ENCODE data around the gene PORCN.

Gene PORCN

DNA sequence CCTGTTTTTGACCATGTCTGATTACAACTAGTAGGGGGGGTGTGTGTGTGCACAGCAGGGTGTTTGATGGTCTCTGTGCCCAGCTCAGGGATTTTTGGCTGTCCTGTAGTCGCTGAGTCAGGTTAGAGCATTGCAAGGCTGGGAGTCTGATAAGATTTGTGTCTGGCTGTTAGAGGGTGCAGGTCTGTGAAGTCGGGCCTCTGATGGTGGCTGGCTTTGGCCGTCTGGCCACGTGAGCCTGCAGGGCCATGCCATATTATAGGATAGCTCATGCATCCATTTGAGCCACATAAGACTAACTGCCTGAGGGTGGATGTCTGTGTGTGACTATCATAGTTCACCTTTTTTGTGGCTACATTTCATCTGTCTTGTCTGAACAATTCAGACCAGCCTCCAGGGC lies 4.9 kb downstream of the PORCN start:
- no peak overlapping the region for H2BK12ac ChIP-seq (ENCODE audit: low read length in 2 of 2)
- no peak overlapping the region for H3K4ac ChIP-seq (ENCODE audit: low read depth in 1 of 2, low read length in 2 of 2)
- H3K79me1 ChIP-seq (replicated peaks; ENCODE audit: low read length, poor library complexity, severe bottlenecking): peaks cover 4% of the 10 kb centered on the region
- no peak overlapping the region for H2BK15ac ChIP-seq (ENCODE audit: low read depth, poor library complexity, severe bottlenecking)
- H2AFZ ChIP-seq (ENCODE audit: low read depth, low read length): no peak overlapping the region
- H3K27me3 ChIP-seq (ENCODE audit: control insufficient read depth in 1 of 2, insufficient read depth in 1 of 2, low read length in 2 of 2): no peaks in the 10 kb centered on the region
- no peak for DNase-seq
- H3K4me1 ChIP-seq (ENCODE audit: control insufficient read depth, insufficient read depth, low read depth, low read length): peaks cover 10% of the 10 kb centered on the region
- H3K23ac ChIP-seq (ENCODE audit: low read length in 2 of 2): no peak overlapping the region
- H3K36me3 ChIP-seq (ENCODE audit: control insufficient read depth in 1 of 2, insufficient read depth in 2 of 2, low read depth in 1 of 2, low read length in 2 of 2): peaks cover 22 to 40% of the 10 kb centered on the region in 2 experiments
- no peaks in the 10 kb centered on the region for H3K9me3 ChIP-seq (ENCODE audit: control insufficient read depth, low read length)
- H3K4me3 ChIP-seq (ENCODE audit: insufficient read depth in 1 of 2, low read depth in 1 of 2, low read length in 2 of 2): no peak overlapping the region
- H4K8ac ChIP-seq (ENCODE audit: low read length): no peak overlapping the region
- H3K27ac ChIP-seq (ENCODE audit: low read length, poor library complexity, severe bottlenecking): no peak overlapping the region
- no peak overlapping the region for H3K14ac ChIP-seq (ENCODE audit: low read length in 2 of 2)
- H3K18ac ChIP-seq (ENCODE audit: low read depth in 1 of 2, low read length in 2 of 2): no peak overlapping the region
- no peak overlapping the region for H3K9ac ChIP-seq (ENCODE audit: low read length)
- H3K4me2 ChIP-seq (ENCODE audit: low read length, poor library complexity, severe bottlenecking): no peak overlapping the region
- H2BK5ac ChIP-seq (ENCODE audit: low read depth, low read length, poor library complexity, severe bottlenecking): no peak overlapping the region
- WGBS: 77% methylated on average over 4 of the region's 4 CpGs
- no peak overlapping the region for H2AK5ac ChIP-seq (ENCODE audit: low read length, severe bottlenecking)
- H2BK120ac ChIP-seq (ENCODE audit: low read depth, low read length): no peak overlapping the region
- H4K91ac ChIP-seq (ENCODE audit: low read length): no peak overlapping the region

DNA sequence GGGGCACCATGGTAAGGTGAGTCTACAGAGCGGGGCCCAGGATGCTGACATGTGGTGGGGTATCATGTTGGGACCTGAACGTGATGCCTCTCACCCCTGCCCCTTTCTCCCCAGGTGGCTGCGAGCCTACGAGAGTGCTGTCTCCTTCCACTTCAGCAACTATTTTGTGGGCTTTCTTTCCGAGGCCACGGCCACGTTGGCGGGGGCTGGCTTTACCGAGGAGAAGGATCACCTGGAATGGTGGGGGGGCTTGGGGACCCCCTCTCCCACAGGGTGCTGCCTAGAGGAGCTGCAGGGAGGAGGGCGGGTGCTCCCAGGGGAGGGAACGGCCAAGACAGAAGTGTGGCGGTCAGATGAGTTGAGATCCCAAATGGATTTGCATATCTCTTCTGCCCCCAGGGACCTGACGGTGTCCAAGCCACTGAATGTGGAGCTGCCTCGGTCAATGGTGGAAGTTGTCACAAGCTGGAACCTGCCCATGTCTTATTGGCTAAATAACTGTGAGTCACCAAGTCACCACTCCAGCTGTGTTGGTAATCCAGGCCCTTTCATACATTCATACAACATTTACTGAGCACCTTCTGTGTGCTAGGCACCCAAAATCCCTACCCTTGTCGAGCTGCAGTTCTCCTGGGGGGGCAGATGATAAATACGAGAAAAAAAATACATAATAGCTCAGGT lies 5.5 kb downstream of the PORCN start:
- WGBS: 97% methylated on average over 13 of the region's 16 CpGs
- H3K4me2 ChIP-seq (ENCODE audit: low read length, poor library complexity, severe bottlenecking): no peak overlapping the region

DNA sequence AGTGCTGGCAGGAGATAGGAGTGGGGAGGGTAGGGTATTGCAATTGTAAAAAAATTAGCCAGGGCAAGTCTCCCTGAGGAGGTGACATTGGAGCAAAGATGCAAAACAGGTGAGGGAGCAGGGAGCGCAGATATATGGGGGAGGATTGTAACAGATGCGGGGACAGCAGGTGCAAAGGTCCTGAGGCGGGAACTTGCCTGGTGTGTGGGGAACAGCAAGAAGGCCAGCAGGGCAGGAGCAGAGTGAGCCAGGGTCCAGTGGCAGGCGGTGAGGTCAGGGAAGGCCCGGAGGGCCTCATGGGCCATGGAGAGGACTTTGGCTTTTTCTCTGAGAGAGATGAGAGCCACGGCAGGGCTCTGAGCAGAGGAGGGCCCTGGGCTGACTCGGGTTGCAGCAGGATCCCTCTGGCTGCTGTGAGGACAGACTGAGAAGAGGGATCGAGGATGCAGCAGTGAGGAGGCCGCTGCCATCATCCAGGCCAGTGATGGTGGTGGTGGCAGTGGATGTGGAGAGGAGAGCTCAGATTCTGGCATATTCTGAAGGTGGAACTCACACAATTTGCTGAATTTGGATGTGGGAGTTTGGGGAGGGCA lies 6.2 kb downstream of the PORCN start:
- no peak for DNase-seq
- 94% methylated on average over 9 of the region's 9 CpGs for WGBS
- H3K36me3 ChIP-seq (ENCODE audit: control insufficient read depth in 1 of 2, insufficient read depth in 2 of 2, low read depth in 1 of 2, low read length in 2 of 2): peaks cover 22 to 40% of the 10 kb centered on the region in 2 experiments

More for the DNA sequence above, 5.5 kb downstream of the PORCN start:
- H4K91ac ChIP-seq (ENCODE audit: low read length): no peak overlapping the region
- no peak overlapping the region for H3K14ac ChIP-seq (ENCODE audit: low read length in 2 of 2)
- peaks cover 10% of the 10 kb centered on the region for H3K4me1 ChIP-seq (ENCODE audit: control insufficient read depth, insufficient read depth, low read depth, low read length)
- no peak overlapping the region for H2BK120ac ChIP-seq (ENCODE audit: low read depth, low read length)
- DNase-seq: no peak
- peaks cover 4% of the 10 kb centered on the region for H3K79me1 ChIP-seq (replicated peaks; ENCODE audit: low read length, poor library complexity, severe bottlenecking)
- peaks cover 22 to 40% of the 10 kb centered on the region in 2 experiments for H3K36me3 ChIP-seq (ENCODE audit: control insufficient read depth in 1 of 2, insufficient read depth in 2 of 2, low read depth in 1 of 2, low read length in 2 of 2)
- no peak overlapping the region for H3K23ac ChIP-seq (ENCODE audit: low read length in 2 of 2)
- H3K9me3 ChIP-seq (ENCODE audit: control insufficient read depth, low read length): no peaks in the 10 kb centered on the region
- no peaks in the 10 kb centered on the region for H3K27me3 ChIP-seq (ENCODE audit: control insufficient read depth in 1 of 2, insufficient read depth in 1 of 2, low read length in 2 of 2)
- no peak overlapping the region for H2BK12ac ChIP-seq (ENCODE audit: low read length in 2 of 2)
- no peak overlapping the region for H3K18ac ChIP-seq (ENCODE audit: low read depth in 1 of 2, low read length in 2 of 2)
- no peak overlapping the region for H3K4ac ChIP-seq (ENCODE audit: low read depth in 1 of 2, low read length in 2 of 2)
- no peak overlapping the region for H3K27ac ChIP-seq (ENCODE audit: low read length, poor library complexity, severe bottlenecking)
- no peak overlapping the region for H3K4me3 ChIP-seq (ENCODE audit: insufficient read depth in 1 of 2, low read depth in 1 of 2, low read length in 2 of 2)
- H2BK5ac ChIP-seq (ENCODE audit: low read depth, low read length, poor library complexity, severe bottlenecking): no peak overlapping the region
- H3K9ac ChIP-seq (ENCODE audit: low read length): no peak overlapping the region
- no peak overlapping the region for H2AK5ac ChIP-seq (ENCODE audit: low read length, severe bottlenecking)
- no peak overlapping the region for H2BK15ac ChIP-seq (ENCODE audit: low read depth, poor library complexity, severe bottlenecking)
- no peak overlapping the region for H4K8ac ChIP-seq (ENCODE audit: low read length)
- no peak overlapping the region for H2AFZ ChIP-seq (ENCODE audit: low read depth, low read length)

DNA sequence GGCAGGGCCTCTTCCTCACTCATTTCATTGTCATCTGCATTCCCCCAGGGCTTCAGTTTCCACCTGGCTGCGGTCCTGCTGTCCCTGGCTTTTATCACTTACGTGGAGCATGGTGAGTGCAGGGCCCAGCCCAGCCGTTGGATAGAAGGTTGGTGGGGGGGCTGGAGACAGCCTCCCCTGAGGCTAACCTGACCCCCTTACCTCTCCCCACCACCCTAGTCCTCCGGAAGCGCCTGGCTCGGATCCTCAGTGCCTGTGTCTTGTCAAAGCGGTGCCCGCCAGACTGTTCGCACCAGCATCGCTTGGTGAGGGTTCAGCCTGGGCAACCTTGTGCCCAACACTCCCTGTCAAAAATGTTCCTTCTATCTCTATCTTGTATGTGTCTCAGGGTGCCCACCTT lies 7.0 kb downstream of the PORCN start:
- Histone ChIP-seq H2BK15ac (ENCODE audit: low read depth, poor library complexity, severe bottlenecking) (no peak overlapping the region), H3K18ac (ENCODE audit: low read depth in 1 of 2, low read length in 2 of 2) (no peak overlapping the region), H3K4me3 (ENCODE audit: insufficient read depth in 1 of 2, low read depth in 1 of 2, low read length in 2 of 2) (no peak overlapping the region), H3K23ac (ENCODE audit: low read length in 2 of 2) (no peak overlapping the region), H3K4ac (ENCODE audit: low read depth in 1 of 2, low read length in 2 of 2) (no peak overlapping the region), H2BK5ac (ENCODE audit: low read depth, low read length, poor library complexity, severe bottlenecking) (no peak overlapping the region), H2AFZ (ENCODE audit: low read depth, low read length) (no peak overlapping the region), H3K14ac (ENCODE audit: low read length in 2 of 2) (no peak overlapping the region), H2BK12ac (ENCODE audit: low read length in 2 of 2) (no peak overlapping the region), H3K36me3 (ENCODE audit: control insufficient read depth in 1 of 2, insufficient read depth in 2 of 2, low read depth in 1 of 2, low read length in 2 of 2) (peaks cover 22 to 40% of the 10 kb centered on the region in 2 experiments), H3K27me3 (ENCODE audit: control insufficient read depth in 1 of 2, insufficient read depth in 1 of 2, low read length in 2 of 2) (no peaks in the 10 kb centered on the region), H4K91ac (ENCODE audit: low read length) (no peak overlapping the region), H3K9ac (ENCODE audit: low read length) (no peak overlapping the region), H4K8ac (ENCODE audit: low read length) (no peak overlapping the region), H2AK5ac (ENCODE audit: low read length, severe bottlenecking) (no peak overlapping the region), H2BK120ac (ENCODE audit: low read depth, low read length) (no peak overlapping the region), H3K79me1 (replicated peaks; ENCODE audit: low read length, poor library complexity, severe bottlenecking) (peaks cover 4% of the 10 kb centered on the region), H3K9me3 (ENCODE audit: control insufficient read depth, low read length) (no peaks in the 10 kb centered on the region), H3K4me1 (ENCODE audit: control insufficient read depth, insufficient read depth, low read depth, low read length) (peaks cover 3% of the 10 kb centered on the region), H3K4me2 (ENCODE audit: low read length, poor library complexity, severe bottlenecking) (no peak overlapping the region), H3K27ac (ENCODE audit: low read length, poor library complexity, severe bottlenecking) (no peak overlapping the region)
- DNase-seq: no peak
- 99% methylated on average over 7 of the region's 10 CpGs for WGBS

More for the DNA sequence above, 6.2 kb downstream of the PORCN start:
- H3K9ac ChIP-seq (ENCODE audit: low read length): no peak overlapping the region
- H3K27ac ChIP-seq (ENCODE audit: low read length, poor library complexity, severe bottlenecking): no peak overlapping the region
- no peak overlapping the region for H2AK5ac ChIP-seq (ENCODE audit: low read length, severe bottlenecking)
- H3K79me1 ChIP-seq (replicated peaks; ENCODE audit: low read length, poor library complexity, severe bottlenecking): peaks cover 4% of the 10 kb centered on the region
- H3K4me1 ChIP-seq (ENCODE audit: control insufficient read depth, insufficient read depth, low read depth, low read length): peaks cover 3% of the 10 kb centered on the region
- no peak overlapping the region for H2BK5ac ChIP-seq (ENCODE audit: low read depth, low read length, poor library complexity, severe bottlenecking)
- H4K91ac ChIP-seq (ENCODE audit: low read length): no peak overlapping the region
- no peak overlapping the region for H4K8ac ChIP-seq (ENCODE audit: low read length)
- H2BK120ac ChIP-seq (ENCODE audit: low read depth, low read length): no peak overlapping the region
- H3K4me3 ChIP-seq (ENCODE audit: insufficient read depth in 1 of 2, low read depth in 1 of 2, low read length in 2 of 2): no peak overlapping the region
- H3K23ac ChIP-seq (ENCODE audit: low read length in 2 of 2): no peak overlapping the region
- no peak overlapping the region for H2BK12ac ChIP-seq (ENCODE audit: low read length in 2 of 2)
- no peak overlapping the region for H3K4ac ChIP-seq (ENCODE audit: low read depth in 1 of 2, low read length in 2 of 2)
- no peak overlapping the region for H3K4me2 ChIP-seq (ENCODE audit: low read length, poor library complexity, severe bottlenecking)
- H3K9me3 ChIP-seq (ENCODE audit: control insufficient read depth, low read length): no peaks in the 10 kb centered on the region
- no peak overlapping the region for H2AFZ ChIP-seq (ENCODE audit: low read depth, low read length)
- no peak overlapping the region for H3K14ac ChIP-seq (ENCODE audit: low read length in 2 of 2)
- no peak overlapping the region for H3K18ac ChIP-seq (ENCODE audit: low read depth in 1 of 2, low read length in 2 of 2)
- H2BK15ac ChIP-seq (ENCODE audit: low read depth, poor library complexity, severe bottlenecking): no peak overlapping the region
- no peaks in the 10 kb centered on the region for H3K27me3 ChIP-seq (ENCODE audit: control insufficient read depth in 1 of 2, insufficient read depth in 1 of 2, low read length in 2 of 2)
